Chondrocyte (in vitro differentiated cells): Measurements from ENCODE around the gene CSNK1G2. TPM values are rescaled to one million over a fixed set of nuclear protein-coding genes. Genes with fewer than 3 reads are reported as not detected.

Experiments
- DNase-seq: peaks from one replicate; pipeline ENCODE4 v3.0.0; 2021; ENCODE audit warnings: mixed read lengths, low spot score
- H3K27ac Mint-ChIP-seq: one replicate; pipeline ENCODE4 v1.8.0; 2021; ENCODE audit warnings: mild to moderate bottlenecking, moderate library complexity, mixed read lengths; ENCODE audit not compliant: unreplicated experiment
- H3K27me3 Mint-ChIP-seq: 2 replicates; pipeline ENCODE4 v1.8.0; 2021; ENCODE audit warnings: low read depth, mixed read lengths
- H3K36me3 Mint-ChIP-seq: 2 replicates; pipeline ENCODE4 v1.8.0; 2021; ENCODE audit warnings: low read depth, mixed read lengths
- H3K4me1 Mint-ChIP-seq: 2 replicates; pipeline ENCODE4 v1.8.0; 2021; ENCODE audit warnings: low read depth, mild to moderate bottlenecking, mixed read lengths
- H3K4me3 Mint-ChIP-seq: one replicate; pipeline ENCODE4 v1.8.0; 2021; ENCODE audit warnings: mild to moderate bottlenecking, moderate library complexity, mixed read lengths; ENCODE audit not compliant: unreplicated experiment
- H3K9me3 Mint-ChIP-seq: 2 replicates; pipeline ENCODE4 v1.8.0; 2021; ENCODE audit warnings: low read depth, mixed read lengths
- CTCF ChIP-seq: fragments of 200-600 bp; sonication (generic); IDR thresholded peaks from 2 replicates; pipeline ENCODE4 v1.5.0; 2021; ENCODE audit warnings: antibody characterized with exemption, mild to moderate bottlenecking, moderate library complexity
- total RNA-seq: library from RNA; stranded (reverse); gene quantifications from 3 replicates; pipeline ENCODE4 v1.2.1, GENCODE V29; 2021

The CSNK1G2 gene
- total RNA-seq, 1 donor from 2014 or later: 58.9 TPM

GRCh38 chr19:1991018-1991913 is 50.3 kb downstream of the CSNK1G2 start:
- Mint-ChIP-seq H3K9me3 (peaks cover 3% of the 10 kb centered on the region), H3K27me3 (no peaks in the 10 kb centered on the region), H3K4me1 (no peaks in the 10 kb centered on the region), H3K4me3 (no peak overlapping the region), H3K36me3 (peaks cover 11% of the 10 kb centered on the region), H3K27ac (no peak overlapping the region)
- TF ChIP-seq CTCF: no peak
- no peak for DNase-seq

- no peak for TF ChIP-seq CTCF
- H3K36me3 Mint-ChIP-seq: peaks cover 16% of the 10 kb centered on the region
- no peak overlapping the region for H3K27ac Mint-ChIP-seq
- no peak for DNase-seq
- peaks cover 3% of the 10 kb centered on the region for H3K9me3 Mint-ChIP-seq
- H3K27me3 Mint-ChIP-seq: no peaks in the 10 kb centered on the region
- no peaks in the 10 kb centered on the region for H3K4me1 Mint-ChIP-seq
- H3K4me3 Mint-ChIP-seq: no peak overlapping the region
Measured at GRCh38 chr19:1992759-1993260, 51.8 kb downstream of the CSNK1G2 start.

- no peak for DNase-seq
- TF ChIP-seq CTCF: no peak
- Mint-ChIP-seq H3K4me3 (no peak overlapping the region), H3K27me3 (no peaks in the 10 kb centered on the region), H3K27ac (no peak overlapping the region), H3K4me1 (no peaks in the 10 kb centered on the region), H3K9me3 (peaks cover 3% of the 10 kb centered on the region), H3K36me3 (peaks cover 23% of the 10 kb centered on the region)
Measured at GRCh38 chr19:1997353-1998233, 56.6 kb downstream of the CSNK1G2 start.

- Mint-ChIP-seq H3K27ac (no peak overlapping the region), H3K9me3 (peaks cover 3% of the 10 kb centered on the region), H3K27me3 (no peaks in the 10 kb centered on the region), H3K36me3 (peaks cover 20% of the 10 kb centered on the region), H3K4me3 (no peak overlapping the region), H3K4me1 (no peaks in the 10 kb centered on the region)
- peak; percentile 89 for DNase-seq
- no peak for TF ChIP-seq CTCF
Measured at GRCh38 chr19:1998712-1999708, 58.0 kb downstream of the CSNK1G2 start.
